ENCODE results near the gene RWDD1.
"Not testable (repeated sequence)": the region's sequence is repeated elsewhere in the genome, so short reads cannot be mapped to it uniquely, and the experiment has no call there.

RWDD1 gene

DNA sequence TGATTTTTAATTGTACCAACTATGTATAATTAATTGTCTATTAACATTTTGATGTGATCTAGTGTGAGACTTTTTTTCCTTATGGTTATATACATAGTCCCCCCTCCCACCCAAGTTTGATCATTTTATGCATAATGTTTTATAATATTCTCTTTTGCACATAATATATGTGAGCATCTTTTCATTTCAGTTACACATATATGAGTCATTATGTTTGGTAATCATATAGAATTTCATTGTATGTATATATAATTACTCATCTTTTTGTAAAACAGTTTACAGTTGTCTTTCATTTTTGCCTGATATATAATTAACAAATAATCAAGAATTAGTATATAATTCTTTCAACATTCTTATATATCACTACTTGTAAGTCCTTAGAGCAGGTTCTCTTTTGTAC, 15.0 kb downstream of the RWDD1 start:
- H3K79me2 ChIP-seq: peaks cover 3% of the 10 kb centered on the region
- H3K9me3 ChIP-seq (ENCODE audit: control insufficient read depth, low read length): no peaks in the 10 kb centered on the region
- peaks cover 2% of the 10 kb centered on the region for H3K4me1 ChIP-seq
- H3K4me2 ChIP-seq (ENCODE audit: low read length): no peak overlapping the region
- no peaks in the 10 kb centered on the region for H3K27me3 ChIP-seq (ENCODE audit: control insufficient read depth, insufficient read depth, low read length)
- TF ChIP-seq CTCF (IDR thresholded peaks at IDR 0.05): no peak
- no peaks in the 10 kb centered on the region for H3K36me3 ChIP-seq (ENCODE audit: control insufficient read depth, insufficient read depth, low read length)
- H3K27ac ChIP-seq: no peak overlapping the region
- H2AFZ ChIP-seq: no peak overlapping the region
- no peak overlapping the region for H3K9ac ChIP-seq
- no peak overlapping the region for H3K4me3 ChIP-seq (ENCODE audit: low read depth, low read length)

DNA sequence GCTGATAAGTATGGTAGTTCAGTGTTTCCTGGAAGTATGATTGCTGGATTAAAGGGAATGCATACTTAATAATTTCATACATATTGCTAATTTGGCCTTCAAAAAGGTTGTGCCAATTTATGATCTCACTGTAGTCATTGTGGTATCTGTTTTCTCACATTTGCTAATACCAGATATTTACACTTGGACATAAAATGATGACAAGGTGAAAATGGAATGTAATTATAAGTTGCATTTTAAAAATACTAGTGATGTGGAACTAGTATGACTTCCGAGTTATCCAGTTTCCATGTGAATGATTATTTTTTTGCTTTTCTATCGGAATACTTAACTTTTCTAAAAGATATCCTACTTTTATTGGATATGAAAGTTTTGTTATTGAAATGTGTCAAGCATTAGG, 15.4 kb downstream of the RWDD1 start:
- no peaks in the 10 kb centered on the region for H3K36me3 ChIP-seq (ENCODE audit: control insufficient read depth, insufficient read depth, low read length)
- no peak overlapping the region for H3K9ac ChIP-seq
- no peak for TF ChIP-seq CTCF (IDR thresholded peaks at IDR 0.05)

DNA sequence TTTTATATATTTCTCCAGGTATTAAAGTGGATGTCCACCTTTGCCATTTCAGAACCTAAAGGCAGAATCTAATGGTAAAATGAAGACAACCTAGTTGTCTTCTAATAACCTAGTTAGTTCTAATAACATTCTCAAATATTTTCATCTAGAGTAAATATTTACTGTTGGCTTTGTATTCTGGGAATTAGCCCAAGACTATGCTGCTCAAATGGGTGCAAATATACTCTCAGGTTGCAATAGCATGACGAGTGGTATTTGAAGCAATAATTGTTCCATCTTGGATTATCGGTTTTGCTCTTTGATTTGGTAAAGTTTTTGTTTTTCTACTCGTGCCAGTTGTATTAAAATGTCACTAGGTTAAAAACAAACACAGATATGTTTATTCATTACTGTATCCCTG, 23.9 kb downstream of the RWDD1 start:
- Histone ChIP-seq H3K4me2 (ENCODE audit: low read length) (no peak overlapping the region), H3K4me1 (no peaks in the 10 kb centered on the region), H3K36me3 (ENCODE audit: control insufficient read depth, insufficient read depth, low read length) (no peaks in the 10 kb centered on the region), H3K9ac (no peak overlapping the region), H3K27me3 (ENCODE audit: control insufficient read depth, insufficient read depth, low read length) (no peaks in the 10 kb centered on the region), H2AFZ (no peak overlapping the region), H3K79me2 (no peaks in the 10 kb centered on the region), H3K4me3 (ENCODE audit: low read depth, low read length) (no peak overlapping the region), H3K27ac (no peak overlapping the region), H3K9me3 (ENCODE audit: control insufficient read depth, low read length) (no peaks in the 10 kb centered on the region)
- no peak for TF ChIP-seq CTCF (IDR thresholded peaks at IDR 0.05)

More for the DNA sequence above, 15.4 kb downstream of the RWDD1 start:
- Histone ChIP-seq H3K9me3 (ENCODE audit: control insufficient read depth, low read length) (no peaks in the 10 kb centered on the region), H2AFZ (no peak overlapping the region), H3K27ac (no peak overlapping the region), H3K4me1 (peaks cover 2% of the 10 kb centered on the region), H3K4me2 (ENCODE audit: low read length) (no peak overlapping the region), H3K79me2 (peaks cover 3% of the 10 kb centered on the region), H3K4me3 (ENCODE audit: low read depth, low read length) (no peak overlapping the region), H3K27me3 (ENCODE audit: control insufficient read depth, insufficient read depth, low read length) (no peaks in the 10 kb centered on the region)

DNA sequence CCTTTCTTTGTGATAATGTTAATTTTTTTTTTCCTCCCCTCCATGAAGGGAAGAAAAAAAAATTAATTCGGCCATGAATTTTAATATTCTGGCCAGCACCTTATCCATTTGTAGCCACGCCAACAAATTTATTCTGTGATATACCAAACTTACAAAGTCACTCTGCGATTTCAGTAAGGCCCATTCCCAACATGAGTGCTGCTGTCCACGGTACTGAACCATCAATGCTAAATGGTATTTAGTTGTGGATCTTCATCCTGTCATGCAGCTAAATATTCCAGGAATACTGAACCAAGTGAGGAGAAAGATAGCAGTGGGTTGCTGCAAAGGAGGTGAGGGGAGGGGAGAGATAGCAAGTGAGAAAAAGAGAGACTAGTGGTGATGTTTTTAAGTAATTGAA, 25.5 kb downstream of the RWDD1 start:
- H3K79me2 ChIP-seq: no peaks in the 10 kb centered on the region
- H3K4me3 ChIP-seq (ENCODE audit: low read depth, low read length): no peak overlapping the region
- no peaks in the 10 kb centered on the region for H3K9me3 ChIP-seq (ENCODE audit: control insufficient read depth, low read length)
- H3K36me3 ChIP-seq (ENCODE audit: control insufficient read depth, insufficient read depth, low read length): no peaks in the 10 kb centered on the region
- H3K27ac ChIP-seq: no peak overlapping the region
- H3K27me3 ChIP-seq (ENCODE audit: control insufficient read depth, insufficient read depth, low read length): no peaks in the 10 kb centered on the region
- no peaks in the 10 kb centered on the region for H3K4me1 ChIP-seq
- no peak overlapping the region for H3K4me2 ChIP-seq (ENCODE audit: low read length)
- TF ChIP-seq CTCF (IDR thresholded peaks at IDR 0.05): no peak
- no peak overlapping the region for H2AFZ ChIP-seq
- no peak overlapping the region for H3K9ac ChIP-seq

- not testable (repeated sequence) for H2AFZ ChIP-seq; H3K79me2 ChIP-seq; H3K4me3 ChIP-seq (ENCODE audit: low read depth, low read length); H3K9me3 ChIP-seq (ENCODE audit: control insufficient read depth, low read length); H3K27ac ChIP-seq; H3K4me1 ChIP-seq; H3K27me3 ChIP-seq (ENCODE audit: control insufficient read depth, insufficient read depth, low read length); H3K9ac ChIP-seq; H3K36me3 ChIP-seq (ENCODE audit: control insufficient read depth, insufficient read depth, low read length); H3K4me2 ChIP-seq (ENCODE audit: low read length)
Observed at GRCh38 chr6:116603916-116604315, 32.6 kb downstream of the RWDD1 start.

GRCh38 chr6:116604868-116605267, 33.6 kb downstream of the RWDD1 start:
- H3K4me2 ChIP-seq (ENCODE audit: low read length); H3K9me3 ChIP-seq (ENCODE audit: control insufficient read depth, low read length); H3K36me3 ChIP-seq (ENCODE audit: control insufficient read depth, insufficient read depth, low read length); H3K79me2 ChIP-seq; H3K4me3 ChIP-seq (ENCODE audit: low read depth, low read length); H3K9ac ChIP-seq; H3K27ac ChIP-seq; H3K4me1 ChIP-seq; H3K27me3 ChIP-seq (ENCODE audit: control insufficient read depth, insufficient read depth, low read length); H2AFZ ChIP-seq: not testable (repeated sequence)
